ENCODE results near the gene GOLGA3. TPM values are rescaled to one million over a fixed set of nuclear protein-coding genes. Genes with fewer than 3 reads are reported as not detected.

GOLGA3 gene
- total RNA-seq, 2 donors from 2014 or later, result 32.2 to 49.8 TPM

- H3K9me3 ChIP-seq, result no peaks in the 10 kb centered on the region
- no peak overlapping the region for H3K4me3 ChIP-seq
- TF ChIP-seq CTCF (IDR thresholded peaks at IDR 0.05), result no peak
- H3K27me3 ChIP-seq, result no peaks in the 10 kb centered on the region
- H3K27ac ChIP-seq, result no peak overlapping the region
- H3K4me1 ChIP-seq, result no peaks in the 10 kb centered on the region
- peaks cover 11% of the 10 kb centered on the region for H3K36me3 ChIP-seq
- no peak for DNase-seq (ENCODE audit: low spot score)
Measured at GRCh38 chr12:132835076-132836025, 6.7 kb upstream of the GOLGA3 start.

GRCh38 chr12:132834181-132834711 lies 5.6 kb upstream of the GOLGA3 start:
- Histone ChIP-seq H3K9me3 (no peaks in the 10 kb centered on the region), H3K27me3 (no peaks in the 10 kb centered on the region), H3K4me3 (no peak overlapping the region), H3K4me1 (peaks cover 0 to 2% of the 10 kb centered on the region in 2 donors), H3K27ac (no peak overlapping the region), H3K36me3 (peaks cover 4% of the 10 kb centered on the region)
- no peak for TF ChIP-seq CTCF (IDR thresholded peaks at IDR 0.05)
- no peak for DNase-seq (ENCODE audit: low spot score)

- DNase-seq (ENCODE audit: low spot score), result no peak
- no peaks in the 10 kb centered on the region for H3K9me3 ChIP-seq
- TF ChIP-seq CTCF (IDR thresholded peaks at IDR 0.05), result no peak
- no peak overlapping the region for H3K4me3 ChIP-seq
- H3K27me3 ChIP-seq, result no peaks in the 10 kb centered on the region
- peaks cover 0 to 4% of the 10 kb centered on the region in 2 donors for H3K4me1 ChIP-seq
- peaks cover 4% of the 10 kb centered on the region for H3K36me3 ChIP-seq
- no peak overlapping the region for H3K27ac ChIP-seq
Measured at GRCh38 chr12:132833341-132833740, 4.7 kb upstream of the GOLGA3 start.

GRCh38 chr12:132831771-132832170 lies 3.1 kb upstream of the GOLGA3 start:
- Histone ChIP-seq H3K27me3 (no peaks in the 10 kb centered on the region), H3K4me3 (no peak overlapping the region), H3K9me3 (no peaks in the 10 kb centered on the region), H3K36me3 (peaks cover 4% of the 10 kb centered on the region), H3K27ac (no peak overlapping the region), H3K4me1 (peaks cover 0 to 18% of the 10 kb centered on the region in 2 donors)
- DNase-seq (ENCODE audit: low spot score), result no peak
- no peak for TF ChIP-seq CTCF (IDR thresholded peaks at IDR 0.05)

GRCh38 chr12:132827763-132828703 lies 636 bp downstream of the GOLGA3 start:
- TF ChIP-seq CTCF (IDR thresholded peaks at IDR 0.05), result no peak
- Histone ChIP-seq H3K36me3 (peaks cover 14% of the 10 kb centered on the region), H3K27me3 (no peaks in the 10 kb centered on the region), H3K4me1 (peaks cover 0 to 28% of the 10 kb centered on the region in 2 donors), H3K27ac (peak overlapping the region; percentile 92 to 97), H3K4me3 (peak overlapping the region; percentile 79 to 94), H3K9me3 (no peaks in the 10 kb centered on the region)
- no peak for DNase-seq (ENCODE audit: low spot score)
